ENCODE results near the gene DERL2.

DERL2 gene

GRCh38 chr17:5516060-5516792 lies 30.2 kb upstream of the DERL2 start:
- ChIA-PET CTCF (no interaction called here), POLR2A (interaction anchor here (1.6 kb wide), 1 partner anchor 15 kb away, joined by 4 read pairs; a partner anchor contains a TSS)
- no peak for DNase-seq (ENCODE audit: extremely low spot score)
- TF ChIP-seq SP1 (IDR thresholded peaks at IDR 0.05) = no peak
- TF ChIP-seq BHLHE40 (IDR thresholded peaks at IDR 0.05; ENCODE audit: borderline replicate concordance) = no peak
- no peak for TF ChIP-seq CTBP1 (IDR thresholded peaks at IDR 0.05; ENCODE audit: borderline replicate concordance)
- TF ChIP-seq LEF1 (IDR thresholded peaks at IDR 0.05; ENCODE audit: borderline replicate concordance) = no peak
- TF ChIP-seq SUZ12 (IDR thresholded peaks at IDR 0.05) = no peak
- no peak for TF ChIP-seq L3MBTL2 (conservative IDR thresholded peaks at IDR 0.05)
- TF ChIP-seq NFRKB (IDR thresholded peaks at IDR 0.05) = no peak
- no peak for TF ChIP-seq ELF4 (IDR thresholded peaks at IDR 0.05)
- TF ChIP-seq FOXM1 (IDR thresholded peaks at IDR 0.05; ENCODE audit: borderline replicate concordance) = no peak
- no peak for TF ChIP-seq FOXA1 (IDR thresholded peaks at IDR 0.05)
- no peak for TF ChIP-seq TARDBP (IDR thresholded peaks at IDR 0.05)
- no peak for TF ChIP-seq ARNT (IDR thresholded peaks at IDR 0.05)
- TF ChIP-seq PKNOX1 (IDR thresholded peaks at IDR 0.05) = no peak
- TF ChIP-seq FOXK2 (IDR thresholded peaks at IDR 0.05) = no peak
- TF ChIP-seq ZNF384 (IDR thresholded peaks at IDR 0.05) = no peak

- no peak for TF ChIP-seq FOXA1 (IDR thresholded peaks at IDR 0.05)
- TF ChIP-seq ELF4 (IDR thresholded peaks at IDR 0.05) = no peak
- TF ChIP-seq L3MBTL2 (conservative IDR thresholded peaks at IDR 0.05) = no peak
- TF ChIP-seq SP1 (IDR thresholded peaks at IDR 0.05) = no peak
- TF ChIP-seq NFRKB (IDR thresholded peaks at IDR 0.05) = no peak
- no peak for TF ChIP-seq ARNT (IDR thresholded peaks at IDR 0.05)
- no peak for TF ChIP-seq SUZ12 (IDR thresholded peaks at IDR 0.05)
- TF ChIP-seq FOXK2 (IDR thresholded peaks at IDR 0.05) = no peak
- no peak for TF ChIP-seq CTBP1 (IDR thresholded peaks at IDR 0.05; ENCODE audit: borderline replicate concordance)
- TF ChIP-seq TARDBP (IDR thresholded peaks at IDR 0.05) = no peak
- no peak for TF ChIP-seq LEF1 (IDR thresholded peaks at IDR 0.05; ENCODE audit: borderline replicate concordance)
- TF ChIP-seq HDGF (IDR thresholded peaks at IDR 0.05; ENCODE audit: borderline replicate concordance) = no peak
- TF ChIP-seq ZNF384 (IDR thresholded peaks at IDR 0.05) = no peak
- no peak for TF ChIP-seq FOXM1 (IDR thresholded peaks at IDR 0.05; ENCODE audit: borderline replicate concordance)
- TF ChIP-seq BHLHE40 (IDR thresholded peaks at IDR 0.05; ENCODE audit: borderline replicate concordance) = no peak
- no peak for DNase-seq (ENCODE audit: extremely low spot score)
- POLR2A ChIA-PET = no interaction called here
- CTCF ChIA-PET = no interaction called here
Measured at GRCh38 chr17:5514976-5515375, 29.0 kb upstream of the DERL2 start.

GRCh38 chr17:5513628-5514027 lies 27.6 kb upstream of the DERL2 start:
- ChIA-PET CTCF (no interaction called here), POLR2A (no interaction called here)
- no peak for TF ChIP-seq SUZ12 (IDR thresholded peaks at IDR 0.05)
- TF ChIP-seq ARNT (IDR thresholded peaks at IDR 0.05) = no peak
- TF ChIP-seq BHLHE40 (IDR thresholded peaks at IDR 0.05; ENCODE audit: borderline replicate concordance) = no peak
- no peak for TF ChIP-seq SP1 (IDR thresholded peaks at IDR 0.05)
- no peak for TF ChIP-seq PKNOX1 (IDR thresholded peaks at IDR 0.05)
- TF ChIP-seq CTBP1 (IDR thresholded peaks at IDR 0.05; ENCODE audit: borderline replicate concordance) = no peak
- no peak for TF ChIP-seq HDGF (IDR thresholded peaks at IDR 0.05; ENCODE audit: borderline replicate concordance)
- TF ChIP-seq FOXK2 (IDR thresholded peaks at IDR 0.05) = no peak
- no peak for TF ChIP-seq ZNF384 (IDR thresholded peaks at IDR 0.05)
- no peak for TF ChIP-seq ELF4 (IDR thresholded peaks at IDR 0.05)
- no peak for TF ChIP-seq L3MBTL2 (conservative IDR thresholded peaks at IDR 0.05)
- TF ChIP-seq FOXA1 (IDR thresholded peaks at IDR 0.05) = no peak
- TF ChIP-seq NFRKB (IDR thresholded peaks at IDR 0.05) = no peak
- TF ChIP-seq TARDBP (IDR thresholded peaks at IDR 0.05) = no peak
- TF ChIP-seq FOXM1 (IDR thresholded peaks at IDR 0.05; ENCODE audit: borderline replicate concordance) = no peak
- TF ChIP-seq LEF1 (IDR thresholded peaks at IDR 0.05; ENCODE audit: borderline replicate concordance) = no peak
- no peak for DNase-seq (ENCODE audit: extremely low spot score)

GRCh38 chr17:5511401-5512225 lies 25.6 kb upstream of the DERL2 start:
- ChIA-PET POLR2A (interaction anchor here (0.9 kb wide), 1 partner anchor 11 kb away, joined by 3 read pairs; a partner anchor contains a TSS), CTCF (no interaction called here)
- TF ChIP-seq BHLHE40 (IDR thresholded peaks at IDR 0.05; ENCODE audit: borderline replicate concordance) (no peak), ZNF384 (IDR thresholded peaks at IDR 0.05) (no peak), CTBP1 (IDR thresholded peaks at IDR 0.05; ENCODE audit: borderline replicate concordance) (no peak), SUZ12 (IDR thresholded peaks at IDR 0.05) (no peak), TARDBP (IDR thresholded peaks at IDR 0.05) (no peak), FOXA1 (IDR thresholded peaks at IDR 0.05) (no peak), HDGF (IDR thresholded peaks at IDR 0.05; ENCODE audit: borderline replicate concordance) (no peak), ARNT (IDR thresholded peaks at IDR 0.05) (no peak), LEF1 (IDR thresholded peaks at IDR 0.05; ENCODE audit: borderline replicate concordance) (no peak), FOXM1 (IDR thresholded peaks at IDR 0.05; ENCODE audit: borderline replicate concordance) (no peak), NFRKB (IDR thresholded peaks at IDR 0.05) (no peak), PKNOX1 (IDR thresholded peaks at IDR 0.05) (no peak)
- no peak for DNase-seq (ENCODE audit: extremely low spot score)

- ChIA-PET POLR2A (no interaction called here), CTCF (no interaction called here)
- no peak for DNase-seq (ENCODE audit: extremely low spot score)
- TF ChIP-seq FOXK2 (IDR thresholded peaks at IDR 0.05) (no peak), ELF4 (IDR thresholded peaks at IDR 0.05) (no peak), FOXA1 (IDR thresholded peaks at IDR 0.05) (no peak), ZNF384 (IDR thresholded peaks at IDR 0.05) (no peak), L3MBTL2 (conservative IDR thresholded peaks at IDR 0.05) (no peak), SP1 (IDR thresholded peaks at IDR 0.05) (no peak), HDGF (IDR thresholded peaks at IDR 0.05; ENCODE audit: borderline replicate concordance) (no peak), CTBP1 (IDR thresholded peaks at IDR 0.05; ENCODE audit: borderline replicate concordance) (no peak), TARDBP (IDR thresholded peaks at IDR 0.05) (no peak)
Measured at GRCh38 chr17:5510771-5511170, 24.8 kb upstream of the DERL2 start.
